M059J (cell line): ENCODE results near the gene TLE1. TPM values are rescaled to one million over a fixed set of nuclear protein-coding genes. Genes with fewer than 3 reads are reported as not detected.

Experiments
- DNase-seq: peaks from one replicate; pipeline ENCODE4 v3.0.0-alpha.2; 2012; ENCODE audit warnings: low read depth
- total RNA-seq: library from RNA; depleted of rRNA; stranded (reverse); fragments of >200 nt; shearing (Covaris generic); gene quantifications from 2 replicates; pipeline ENCODE4 v1.2.3, GENCODE V29; 2014

The TLE1 gene
- total RNA-seq, 1 experiment from 2014 or later: 21.9 TPM

DNA sequence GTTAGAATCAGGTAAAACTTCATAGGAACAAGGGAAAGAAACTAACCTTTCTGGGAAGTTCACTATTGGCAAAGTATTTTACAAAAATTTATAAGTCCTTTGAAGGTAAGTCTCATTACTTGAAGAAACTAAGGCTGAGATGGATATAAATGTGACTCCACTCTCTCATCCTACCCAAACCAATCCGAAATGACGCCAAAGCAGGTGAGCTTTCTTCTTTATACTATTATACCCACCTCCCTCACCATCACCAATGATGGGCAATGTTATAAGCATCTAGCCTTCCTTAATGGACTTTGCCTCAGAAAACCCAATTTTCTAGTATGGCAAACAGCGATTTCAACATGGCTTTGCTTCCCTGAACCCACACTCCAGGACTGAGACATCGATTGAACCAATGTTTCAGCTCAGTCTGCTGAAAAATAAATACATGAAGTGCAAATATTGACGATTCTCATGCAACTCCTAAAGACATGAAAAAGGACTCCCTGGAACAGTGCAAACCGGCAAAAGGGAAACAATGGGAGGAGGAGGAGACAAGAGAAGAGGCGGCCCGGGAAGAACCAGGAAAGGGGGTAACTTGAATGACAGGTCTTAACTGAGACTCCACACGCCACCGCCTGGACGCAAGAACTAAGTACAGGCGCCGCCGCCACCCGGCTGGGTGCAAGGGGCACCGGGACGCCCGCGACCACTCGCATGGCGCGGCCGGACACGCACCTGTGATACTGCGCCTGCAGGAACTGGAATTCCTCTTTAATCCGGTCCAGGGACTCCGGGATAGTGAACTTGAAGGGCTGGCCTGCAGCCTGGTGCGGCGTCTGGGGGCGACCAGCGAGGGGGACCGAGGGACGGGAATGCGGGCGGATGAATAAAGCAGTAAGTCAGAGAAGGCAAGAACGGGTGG lies 2.5 kb downstream of the TLE1 start:
- peak; percentile 86 for DNase-seq

DNA sequence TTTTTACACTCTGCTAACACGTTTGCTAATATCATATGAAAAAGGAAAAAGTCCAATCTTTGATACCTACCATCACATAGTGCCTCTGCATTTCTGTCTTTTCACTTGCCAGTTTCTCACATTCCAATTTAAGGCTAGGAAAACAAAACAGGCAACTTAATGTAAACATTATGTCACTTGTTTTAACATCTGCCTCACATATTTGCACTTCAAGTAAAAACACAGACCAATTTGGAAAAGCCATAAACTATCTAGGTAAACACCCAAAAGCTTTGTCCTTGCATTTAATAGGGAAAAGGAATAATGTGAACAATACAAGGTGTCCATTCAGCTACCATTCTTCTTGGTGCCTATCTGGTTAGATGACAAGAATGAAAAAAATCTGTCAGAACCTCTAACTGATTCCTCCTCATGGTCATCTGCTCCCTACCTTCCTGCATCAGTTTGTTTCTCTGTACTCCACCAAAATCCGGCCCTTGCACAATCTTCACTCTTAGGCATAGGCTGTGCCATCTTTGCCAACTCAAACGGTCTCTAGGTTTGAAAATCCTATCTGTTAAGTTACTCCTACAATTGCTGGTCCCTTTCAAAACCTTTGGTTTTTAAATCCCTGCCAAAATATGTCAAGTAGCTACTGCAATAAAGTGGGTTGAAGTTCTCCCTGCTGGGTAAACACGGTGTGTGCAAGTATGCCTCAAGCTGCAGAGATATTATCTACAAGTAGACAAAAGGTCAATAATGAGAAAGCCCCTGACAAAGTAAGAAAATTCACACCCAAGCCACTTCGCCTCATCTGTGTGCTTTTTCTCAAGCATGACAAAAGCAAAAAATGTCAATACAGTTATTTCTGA lies 3.4 kb downstream of the TLE1 start:
- peak; percentile 63 for DNase-seq

DNA sequence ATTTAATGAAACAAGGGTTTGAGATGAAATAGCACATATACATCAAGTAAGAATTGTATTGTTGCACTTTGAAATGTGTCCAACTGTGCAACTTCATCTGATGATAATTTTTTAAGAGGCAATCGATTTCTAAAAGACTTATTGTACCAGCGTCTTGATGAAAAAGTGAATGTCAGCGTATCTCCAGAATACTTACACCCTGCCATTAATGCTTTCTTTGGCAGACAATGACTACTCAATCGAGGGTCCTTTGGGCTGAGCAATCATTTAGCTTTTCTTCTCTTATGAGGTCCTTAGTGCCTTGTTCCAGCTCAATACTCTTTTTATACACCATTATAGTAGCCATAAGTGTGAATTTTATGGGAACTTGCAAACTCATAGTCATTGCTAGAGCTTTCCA lies 4.7 kb downstream of the TLE1 start:
- DNase-seq: no peak

DNA sequence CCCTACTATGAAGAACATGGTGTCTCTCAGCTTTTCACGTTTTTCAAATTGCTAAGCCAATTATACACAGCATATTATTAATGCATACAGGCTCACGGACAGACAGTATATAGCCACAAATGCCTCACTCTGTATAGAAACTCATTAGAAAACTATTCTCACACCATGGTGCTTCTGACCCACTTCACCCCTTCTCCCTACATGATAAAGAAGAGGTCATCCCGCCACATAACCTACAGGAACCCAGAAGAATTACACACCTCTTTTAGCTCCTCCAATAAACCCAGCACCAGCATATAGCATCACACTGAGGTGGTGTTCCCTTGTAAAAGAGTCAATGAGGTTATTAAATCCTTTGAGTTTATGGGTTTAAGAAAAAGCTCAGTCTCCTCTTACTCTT lies 5.6 kb downstream of the TLE1 start:
- DNase-seq: no peak

DNA sequence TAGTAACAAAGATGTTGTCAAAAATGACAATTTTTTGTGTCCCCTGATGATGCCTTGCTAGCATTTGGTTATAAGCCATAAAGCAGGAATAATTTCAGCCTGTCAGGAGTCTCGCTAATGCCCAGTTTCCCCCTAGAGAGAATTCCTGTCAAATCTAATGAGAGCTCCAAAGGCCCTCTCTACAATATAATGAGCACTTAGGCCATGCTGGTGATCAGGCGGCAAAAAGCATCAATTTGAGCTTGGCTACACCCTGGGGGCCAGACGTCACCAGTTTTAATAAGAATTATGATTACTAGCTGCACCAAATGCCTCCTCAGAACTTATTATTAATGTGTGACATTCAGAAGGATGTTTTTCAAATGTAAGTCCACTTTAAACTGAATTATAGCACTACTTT lies 6.1 kb downstream of the TLE1 start:
- no peak for DNase-seq

DNA sequence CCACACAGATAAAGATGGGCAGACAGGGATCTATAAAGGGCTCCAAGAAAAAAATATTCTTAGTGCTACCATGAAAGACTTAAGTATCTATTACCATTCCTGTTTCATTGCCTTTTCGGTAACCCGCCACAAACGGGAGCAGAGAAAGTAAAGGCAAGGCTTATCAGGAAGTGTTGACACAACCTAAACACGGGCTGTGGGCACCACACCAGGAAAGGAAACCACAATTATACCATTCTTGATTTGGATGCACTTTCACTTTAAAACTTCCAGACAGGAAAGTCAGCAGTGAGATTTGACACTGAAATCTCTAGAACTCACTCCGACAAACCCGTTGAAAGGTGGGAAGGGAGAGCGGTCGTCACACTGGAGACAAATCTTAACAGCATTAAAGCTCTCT lies 6.5 kb downstream of the TLE1 start:
- peak; percentile 52 for DNase-seq

DNA sequence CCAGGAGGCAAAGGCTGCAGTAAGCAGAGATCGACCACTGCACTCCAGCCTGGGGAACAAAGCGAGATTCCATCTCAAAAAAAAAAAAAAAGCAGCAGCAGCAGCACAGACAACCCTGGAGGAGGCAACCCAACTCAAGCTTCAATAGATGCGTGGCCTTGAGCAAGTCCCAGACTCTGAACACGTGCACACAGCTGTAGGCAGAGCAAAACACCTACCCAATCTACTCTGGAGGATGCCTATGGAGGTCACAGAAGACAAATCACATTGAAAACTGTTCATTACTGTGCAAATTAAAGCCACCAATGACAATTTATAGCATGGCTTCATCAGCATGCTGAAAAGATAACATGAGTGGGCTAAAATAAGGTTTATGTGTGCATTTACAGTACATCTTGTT lies 7.2 kb downstream of the TLE1 start:
- no peak for DNase-seq

DNA sequence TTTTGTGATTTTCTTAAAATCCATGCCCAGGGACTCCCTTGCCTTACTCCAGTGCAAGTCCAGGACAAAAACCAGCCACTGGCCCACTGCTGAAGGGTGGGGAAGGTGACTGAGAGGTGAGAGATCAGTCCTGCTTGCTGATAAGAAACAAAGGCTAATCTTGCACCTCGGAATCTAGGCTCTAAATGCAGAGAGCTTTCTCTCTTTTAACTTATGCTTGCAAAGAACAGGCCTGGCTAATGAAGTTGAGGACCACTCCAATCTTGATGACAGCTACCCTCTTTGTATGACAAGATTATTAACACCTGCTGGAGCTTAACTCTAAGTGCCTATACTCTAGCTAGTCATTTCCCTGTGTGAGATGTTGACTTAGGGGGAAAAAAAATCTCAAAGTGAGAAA lies 8.8 kb downstream of the TLE1 start:
- no peak for DNase-seq

DNA sequence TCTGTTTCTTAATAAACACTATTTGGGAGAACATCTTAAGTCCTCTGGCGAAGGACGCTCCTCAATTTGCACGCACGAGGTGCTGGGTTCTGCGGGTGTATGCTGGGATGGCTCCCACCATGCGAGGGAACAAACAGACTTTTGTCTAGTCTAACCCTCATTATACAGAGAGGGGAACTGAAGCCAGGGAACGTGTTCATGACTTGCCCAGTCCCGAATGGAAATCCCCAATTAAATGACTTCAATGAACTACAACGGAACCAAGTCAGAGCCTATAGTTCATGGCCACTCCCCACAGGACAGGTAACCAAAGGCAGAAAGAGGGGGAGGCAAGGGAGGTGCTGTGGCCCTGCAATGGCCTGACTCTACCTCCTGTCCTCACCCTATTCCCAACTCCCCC lies 9.3 kb downstream of the TLE1 start:
- DNase-seq: no peak

DNA sequence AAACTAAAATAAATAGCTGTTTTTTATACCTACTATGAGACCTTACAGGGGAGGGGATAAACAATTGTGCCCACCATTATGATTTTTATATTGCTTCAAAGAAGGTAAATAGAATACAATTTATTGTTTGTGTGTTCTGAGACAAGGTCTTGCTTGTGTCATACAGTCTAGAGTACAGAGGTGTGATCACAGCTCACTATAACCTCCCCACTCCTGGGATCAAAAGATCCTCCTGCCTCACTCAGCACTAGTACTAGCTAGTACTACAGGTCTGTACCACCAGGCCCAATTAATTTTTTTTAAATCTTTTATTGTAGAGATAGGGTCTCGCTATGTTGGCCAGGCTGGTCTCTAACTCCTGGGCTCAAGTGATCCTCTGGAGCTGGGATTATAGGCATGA lies 11.3 kb downstream of the TLE1 start:
- no peak for DNase-seq

DNA sequence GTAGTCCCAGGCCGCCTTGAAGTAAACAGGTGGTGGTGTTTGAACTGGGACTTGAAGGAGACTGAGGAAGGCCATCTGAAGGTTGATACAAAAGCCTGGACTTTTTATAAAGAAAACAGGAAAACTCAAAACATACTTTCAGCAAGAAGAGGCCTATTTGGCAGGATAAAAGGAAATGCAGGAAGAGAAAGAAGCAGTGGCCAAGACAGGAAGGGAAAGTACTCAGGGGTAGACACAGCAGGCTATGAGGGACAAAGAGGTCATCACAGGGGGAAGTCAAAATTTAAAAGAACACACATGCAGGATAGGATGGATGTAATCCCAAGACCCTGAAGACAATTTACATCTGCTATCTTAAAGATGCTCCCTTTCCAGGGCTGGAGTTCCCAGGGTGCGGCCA lies 13.0 kb downstream of the TLE1 start:
- DNase-seq: no peak

DNA sequence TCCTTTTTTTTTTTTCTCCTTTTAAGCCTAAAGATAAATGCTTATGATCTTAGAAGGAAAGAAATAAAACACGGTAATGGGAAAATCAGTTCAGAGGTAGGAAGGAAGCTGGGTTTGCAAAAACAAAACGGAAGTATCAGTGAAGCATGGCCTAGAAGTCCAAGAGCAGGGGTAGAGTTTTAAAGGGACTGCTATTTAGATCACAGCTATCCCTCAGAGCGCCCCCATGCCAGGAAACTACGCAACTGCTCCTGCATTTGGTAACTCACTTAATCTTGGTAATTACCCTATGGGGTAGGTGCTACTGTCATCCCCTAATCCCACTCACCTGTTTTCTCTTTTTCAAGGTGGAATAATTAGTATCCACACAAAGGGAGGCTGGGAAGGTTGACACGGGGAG lies 16.0 kb downstream of the TLE1 start:
- DNase-seq: no peak

DNA sequence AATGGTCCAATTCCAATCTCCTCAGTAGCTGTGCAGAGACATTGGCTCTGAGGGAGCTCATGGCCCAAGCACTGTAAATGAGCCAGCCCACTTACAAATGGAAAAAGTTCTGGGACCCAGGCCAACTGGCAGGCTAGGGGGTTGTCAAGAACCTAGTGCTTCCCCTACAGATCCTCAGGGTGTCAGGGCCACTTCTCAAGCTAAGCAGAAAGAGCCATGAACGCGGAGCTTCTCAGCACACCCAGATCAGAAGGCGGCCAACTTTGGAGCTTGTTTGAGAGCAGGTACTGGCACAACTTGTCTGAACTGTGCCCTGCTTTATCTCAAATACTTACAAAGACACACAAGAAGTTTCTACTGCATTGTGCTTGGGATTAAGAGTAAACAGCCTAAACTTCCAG lies 17.5 kb downstream of the TLE1 start:
- peak; percentile 41 for DNase-seq

DNA sequence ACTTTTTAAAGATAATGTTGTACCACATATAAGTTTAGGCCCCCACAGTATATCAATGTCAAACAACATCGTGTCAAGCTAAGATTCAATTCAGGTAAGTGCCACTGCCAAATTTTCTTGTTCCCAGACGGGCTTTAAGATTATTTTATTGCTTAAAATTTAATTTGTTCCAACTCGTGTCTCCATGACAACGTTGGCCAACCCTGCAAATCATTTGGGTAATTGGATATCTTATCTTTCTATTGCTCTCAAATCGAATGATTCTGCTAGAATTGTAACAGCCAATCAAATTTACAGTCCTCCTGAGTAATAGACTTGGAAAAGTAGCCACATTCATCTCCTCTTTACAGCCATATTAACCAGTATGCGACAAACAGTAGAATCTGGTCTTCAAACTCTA lies 19.5 kb downstream of the TLE1 start:
- no peak for DNase-seq

DNA sequence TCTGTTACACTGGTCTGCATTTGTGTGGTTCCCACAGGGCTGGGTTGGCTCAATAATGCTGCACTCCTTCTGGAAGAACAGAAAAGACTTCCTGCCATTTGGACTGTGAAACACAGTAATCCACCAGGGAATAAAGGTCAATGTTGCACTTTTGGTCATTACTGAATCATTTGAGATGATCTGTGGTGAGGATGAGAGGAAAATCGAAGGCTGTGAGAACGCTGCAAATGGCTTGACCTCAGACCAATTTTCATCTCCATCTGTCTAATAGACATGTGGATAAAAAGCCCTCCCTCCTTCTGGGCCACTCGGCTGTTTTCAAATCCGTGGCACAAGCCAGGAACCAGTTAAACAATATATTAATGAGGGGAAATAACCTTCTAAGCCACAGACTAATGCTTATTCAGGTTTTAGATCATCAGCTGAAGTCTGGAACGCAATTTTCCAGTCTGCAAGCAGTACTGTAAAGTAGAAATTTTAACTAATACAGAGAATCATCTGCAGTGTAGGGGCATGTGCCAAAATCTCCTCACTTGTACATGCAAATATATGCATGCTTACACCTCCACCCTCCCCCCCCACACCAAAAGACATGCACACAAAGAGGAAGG lies 20.2 kb downstream of the TLE1 start:
- no peak for DNase-seq

DNA sequence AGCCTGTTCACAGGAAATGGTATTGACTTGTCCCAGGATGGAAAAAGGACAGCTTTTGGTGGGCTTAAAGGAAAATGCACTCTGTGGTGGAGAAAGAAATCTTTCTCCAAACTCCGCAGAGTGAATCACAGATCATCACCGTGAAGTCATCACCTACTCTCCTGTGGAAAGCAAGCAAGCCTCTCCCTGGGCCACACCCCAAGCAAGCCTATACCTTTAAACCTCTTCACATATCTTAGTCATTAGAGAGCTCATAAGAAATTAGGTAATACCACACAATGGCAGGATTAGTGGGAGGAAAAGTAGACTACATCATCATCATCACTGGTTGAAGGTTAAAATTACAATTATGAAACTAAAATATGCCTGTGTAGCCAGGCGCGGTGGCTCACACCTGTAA lies 23.2 kb downstream of the TLE1 start:
- no peak for DNase-seq

DNA sequence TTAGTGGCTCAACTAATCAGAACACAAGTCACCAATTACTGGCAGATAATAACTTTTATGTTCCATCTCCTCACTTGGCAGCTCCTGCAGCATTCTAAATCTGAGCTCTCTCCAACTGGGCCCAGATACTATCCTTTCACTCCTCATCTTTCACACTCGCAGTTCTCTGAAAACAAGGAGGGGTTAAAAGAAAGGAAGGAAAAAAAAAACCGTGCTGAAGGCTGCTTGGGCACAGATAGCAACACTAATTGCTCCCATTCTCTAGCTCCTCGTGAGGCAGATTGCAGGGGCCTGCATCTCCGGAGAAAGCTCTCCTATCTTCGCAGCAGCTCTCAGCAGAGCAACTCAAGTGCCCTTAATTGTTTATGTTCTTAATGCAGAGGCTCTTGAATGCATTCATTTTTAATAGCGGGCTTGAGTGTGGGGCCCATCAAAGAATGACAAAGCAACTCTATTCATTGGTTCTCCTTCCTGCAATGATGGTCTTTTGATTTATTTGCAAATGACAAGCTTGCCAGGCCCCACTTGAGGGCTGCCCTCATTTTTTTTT lies 23.9 kb downstream of the TLE1 start:
- no peak for DNase-seq

DNA sequence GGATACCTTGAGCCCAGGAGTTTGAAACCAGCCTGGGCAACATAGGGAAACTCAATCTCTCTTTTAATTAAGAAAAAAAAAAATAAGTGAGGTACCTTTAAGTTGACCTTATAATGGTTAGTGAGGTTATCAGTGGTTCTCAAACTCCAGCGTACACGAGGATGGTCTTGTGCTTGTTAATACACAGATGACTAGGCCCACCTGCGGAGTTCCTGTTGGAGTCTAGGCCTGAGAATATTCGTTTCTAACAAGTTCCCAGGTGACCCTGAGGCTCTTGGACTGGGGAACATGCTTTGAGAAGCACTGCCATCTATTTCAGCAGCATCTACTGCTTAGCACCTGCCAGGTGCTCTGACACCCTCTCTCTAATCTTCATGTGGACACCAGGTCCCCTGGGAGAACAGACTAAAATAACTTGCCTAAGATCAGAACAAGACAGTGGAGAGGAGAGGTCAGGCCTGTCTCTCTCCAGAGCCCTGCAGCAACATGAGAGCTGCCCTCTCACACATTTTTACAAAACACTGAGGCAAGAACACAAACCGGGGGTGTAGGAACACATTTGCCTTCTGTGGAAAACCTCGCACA lies 24.6 kb downstream of the TLE1 start:
- no peak for DNase-seq

DNA sequence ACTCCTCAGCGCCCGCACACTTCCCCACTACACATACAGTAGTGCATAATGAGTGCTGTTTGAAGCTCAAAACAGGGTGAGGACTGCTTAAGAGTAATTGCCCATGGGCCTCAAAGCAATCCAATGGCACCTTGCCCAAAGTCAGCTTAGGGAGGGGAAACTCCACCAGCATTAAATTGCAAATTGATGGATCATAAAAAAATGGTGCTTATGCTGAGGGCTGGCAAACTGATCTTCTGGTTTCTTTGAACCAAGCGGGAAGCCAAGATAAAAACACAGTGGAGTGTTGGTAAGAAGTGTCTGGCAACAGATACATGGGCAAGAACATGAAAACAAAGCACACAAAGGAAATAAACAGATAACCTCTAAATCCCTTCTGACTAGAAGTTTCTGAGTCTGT lies 28.0 kb downstream of the TLE1 start:
- DNase-seq: no peak

DNA sequence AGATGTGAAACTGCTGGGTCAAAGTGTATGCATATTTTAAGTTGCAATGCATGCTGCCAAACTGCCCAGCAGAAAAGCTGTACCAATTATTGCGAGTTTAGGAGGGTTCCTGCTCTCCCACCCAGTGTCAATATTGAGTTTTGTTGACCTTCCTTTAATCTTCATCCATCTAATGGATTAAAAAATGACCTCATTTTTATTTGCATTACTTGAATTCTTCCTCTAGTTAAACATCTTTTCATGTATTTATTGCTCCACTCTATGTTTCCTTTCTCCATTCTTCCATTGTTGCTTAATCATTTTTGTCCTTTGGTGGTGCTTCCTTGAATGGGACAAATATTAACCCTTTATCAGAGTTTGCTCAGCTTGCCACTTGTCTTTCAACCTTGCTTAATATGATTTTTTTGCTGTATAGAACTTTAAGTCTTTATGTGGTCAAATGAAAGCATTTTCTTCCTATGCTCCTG lies 32.4 kb downstream of the TLE1 start:
- no peak for DNase-seq

DNA sequence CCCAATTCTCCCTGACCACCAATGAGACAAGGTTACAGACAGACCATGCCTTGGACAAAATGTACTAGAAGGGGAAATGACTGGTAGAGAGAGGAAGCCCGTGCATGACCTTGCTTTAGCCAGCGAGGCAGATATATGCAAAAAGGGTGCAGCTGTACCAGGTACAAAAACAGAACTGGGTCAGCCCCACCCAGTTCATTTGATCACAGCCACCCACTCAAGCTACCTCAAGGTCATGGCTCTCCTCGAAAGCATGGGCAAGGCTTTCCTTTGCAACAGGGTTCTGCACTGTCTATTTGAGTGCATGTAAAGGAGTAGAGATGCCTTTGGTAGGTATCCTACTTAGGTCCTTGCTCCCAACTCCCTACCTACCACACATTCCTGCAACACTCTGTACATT lies 33.3 kb downstream of the TLE1 start:
- DNase-seq: no peak

DNA sequence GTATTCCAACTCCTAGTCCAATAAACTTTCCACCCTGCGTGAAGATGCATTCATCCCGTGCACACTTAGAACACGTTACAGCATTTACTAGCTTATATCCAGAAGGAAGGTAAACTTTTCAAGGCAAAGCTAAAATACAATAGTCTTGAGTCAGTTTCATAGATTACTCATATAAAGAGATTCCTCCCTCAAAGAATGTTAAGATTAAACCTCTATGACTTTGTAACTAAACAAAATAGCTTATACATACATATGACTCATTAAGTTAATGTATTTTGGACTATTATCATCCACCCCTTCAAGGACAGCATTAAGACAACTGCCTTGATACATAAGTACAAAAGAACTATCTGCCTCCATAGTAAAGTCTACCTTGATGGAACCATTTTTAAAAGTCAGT lies 36.1 kb downstream of the TLE1 start:
- DNase-seq: no peak
